CD4-positive, CD25-positive, alpha-beta regulatory T cell (primary cell): ENCODE data around the gene NUDCD3. TPM values are rescaled to one million over a fixed set of nuclear protein-coding genes. Genes with fewer than 3 reads are reported as not detected.

ENCODE experiments used
- ATAC-seq, 2 donors: fragments of 150-1000 bp; cut with Tn5 transposase; one replicate each; pipeline ENCODE4 v1.10.0; 2021; ENCODE audit warnings: low read depth in 2 of 2, moderate number of reproducible peaks in 2 of 2, moderate library complexity in 1 of 2
- DNase-seq, 3 donors: peaks; one replicate each; pipeline versions ENCODE4 v3.0.0 to v3.0.0-alpha.2; 2012 to 2022; ENCODE audit warnings: mixed read lengths in 1 of 3
- H3K27ac ChIP-seq: one replicate; pipeline ENCODE4 v1.7.0; 2013; ENCODE audit warnings: mild to moderate bottlenecking, low read length; ENCODE audit not compliant: insufficient read depth, poor library complexity, severe bottlenecking
- H3K27me3 ChIP-seq: one replicate; pipeline ENCODE4 v1.7.0; 2013; ENCODE audit warnings: low read length; ENCODE audit not compliant: control insufficient read depth, insufficient read depth
- H3K36me3 ChIP-seq: one replicate; pipeline ENCODE4 v1.7.0; 2013; ENCODE audit warnings: mild to moderate bottlenecking, low read length, moderate library complexity; ENCODE audit not compliant: control insufficient read depth, insufficient read depth
- H3K4me1 ChIP-seq: 2 replicates; pipeline ENCODE4 v1.7.0; 2013; ENCODE audit warnings: mild to moderate bottlenecking, low read length; ENCODE audit not compliant: insufficient read depth, control insufficient read depth, poor library complexity, severe bottlenecking
- H3K4me3 ChIP-seq: one replicate; pipeline ENCODE4 v1.7.0; 2013; ENCODE audit warnings: low read depth, mild to moderate bottlenecking, low read length, moderate library complexity
- H3K9me3 ChIP-seq, 2 experiments: 1 replicate in 1 of 2; 2 replicates in 1 of 2; pipeline ENCODE4 v1.7.0; 2013; ENCODE audit warnings: low read length in 2 of 2, mild to moderate bottlenecking in 1 of 2, moderate library complexity in 1 of 2; ENCODE audit not compliant: control insufficient read depth in 2 of 2
- H3K27ac Mint-ChIP-seq, 3 donors: one replicate each; pipeline ENCODE4 v1.8.0; 2020 to 2022; ENCODE audit warnings: mild to moderate bottlenecking in 3 of 3, mixed read lengths in 3 of 3, moderate library complexity in 2 of 3
- H3K27me3 Mint-ChIP-seq: one replicate; pipeline ENCODE4 v1.8.0; 2022; ENCODE audit warnings: mild to moderate bottlenecking, mixed read lengths
- H3K36me3 Mint-ChIP-seq: one replicate; pipeline ENCODE4 v1.8.0; 2020; ENCODE audit warnings: mixed read lengths
- H3K4me1 Mint-ChIP-seq, 4 donors: one replicate each; pipeline ENCODE4 v1.8.0; 2020 to 2022; ENCODE audit warnings: mixed read lengths in 4 of 4, mild to moderate bottlenecking in 1 of 4
- H3K4me3 Mint-ChIP-seq, 4 donors: one replicate each; pipeline ENCODE4 v1.8.0; 2020 to 2022; ENCODE audit warnings: mild to moderate bottlenecking in 4 of 4, mixed read lengths in 4 of 4, moderate library complexity in 3 of 4
- H3K9me3 Mint-ChIP-seq, 7 donors: one replicate each; pipeline ENCODE4 v1.8.0; 2020 to 2022; ENCODE audit warnings: mixed read lengths in 7 of 7, mild to moderate bottlenecking in 3 of 7, moderate library complexity in 2 of 7
- polyA plus RNA-seq, 4 donors: library from polyadenylated mRNA; unstranded; fragments of 300-500 nt; fragmentation: Illumina TruSeq; gene quantifications; one replicate each; pipeline ENCODE4 v1.2.3, GENCODE V29; 2021
- total RNA-seq: library from RNA; stranded (reverse); gene quantifications from one replicate; pipeline ENCODE4 v1.2.3, GENCODE V29; 2022

The NUDCD3 gene
- total and polyA plus RNA-seq, 5 donors from 2014 or later, result 55.6 to 85.6 (median 70.1) TPM

DNA sequence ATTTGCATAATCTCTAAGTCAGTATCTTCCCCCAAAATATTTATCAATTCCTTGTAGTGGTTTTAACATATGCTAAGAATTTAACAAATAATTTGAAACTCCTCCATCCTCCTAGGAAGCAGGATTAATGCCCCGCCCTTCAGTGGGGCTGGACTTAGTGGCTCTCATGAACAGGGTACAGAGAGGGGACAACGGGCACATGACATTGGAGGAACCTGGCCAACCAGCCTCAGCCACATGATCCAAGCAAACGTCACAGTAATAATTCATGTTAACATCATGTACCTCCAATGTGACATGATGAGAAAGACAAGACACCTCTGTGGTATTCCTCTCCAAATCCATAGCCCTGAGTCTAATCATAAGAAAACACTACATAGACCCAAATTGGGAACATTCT, 50.5 kb downstream of the NUDCD3 start:
- peaks cover 0 to 1% of the 10 kb centered on the region in 2 experiments for H3K9me3 ChIP-seq
- no peak for ATAC-seq
- no peaks in the 10 kb centered on the region for H3K27me3 ChIP-seq
- Mint-ChIP-seq H3K27me3 (no peaks in the 10 kb centered on the region), H3K36me3 (peaks cover 23% of the 10 kb centered on the region), H3K4me3 (peak overlapping the region in 2 of 4 donors; percentile 22), H3K4me1 (peaks cover 27 to 81% (median 52%) of the 10 kb centered on the region in 4 donors), H3K27ac (peak overlapping the region in 2 of 3 donors; percentile 33 to 58), H3K9me3 (peaks cover 0 to 1% (median 0%) of the 10 kb centered on the region in 7 donors)
- no peak overlapping the region for H3K4me3 ChIP-seq
- H3K4me1 ChIP-seq, result peaks cover 10% of the 10 kb centered on the region
- H3K27ac ChIP-seq, result no peak overlapping the region
- peaks cover 23% of the 10 kb centered on the region for H3K36me3 ChIP-seq
- DNase-seq, result no peak

DNA sequence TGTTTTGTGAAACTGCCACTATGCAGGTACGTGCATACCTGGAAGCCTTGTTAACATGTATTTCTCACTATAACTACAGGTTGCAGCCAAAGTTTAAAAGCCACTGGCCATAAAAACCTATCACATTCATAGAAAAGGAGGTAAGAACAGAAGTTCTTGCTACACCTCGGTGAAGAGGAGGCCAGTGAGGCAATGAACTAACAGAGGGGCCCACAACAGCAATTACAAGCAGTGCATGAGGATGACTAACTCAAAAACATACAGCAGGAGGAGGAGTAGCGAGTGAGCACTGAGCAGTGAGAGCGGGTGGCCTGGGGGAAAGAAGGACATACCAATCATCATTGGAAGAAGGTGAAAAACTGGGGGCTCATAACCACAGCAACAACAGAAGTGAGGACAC, 51.6 kb downstream of the NUDCD3 start:
- ATAC-seq (no peak), DNase-seq (no peak)
- Mint-ChIP-seq H3K4me1 (peaks cover 27 to 86% (median 54%) of the 10 kb centered on the region in 4 donors), H3K4me3 (peak overlapping the region in 1 of 4 donors; percentile 46), H3K36me3 (peaks cover 21% of the 10 kb centered on the region), H3K27me3 (no peaks in the 10 kb centered on the region), H3K27ac (peak overlapping the region in 2 of 3 donors; percentile 8 to 77), H3K9me3 (no peaks in the 10 kb centered on the region)
- Histone ChIP-seq H3K27me3 (no peaks in the 10 kb centered on the region), H3K36me3 (peaks cover 21% of the 10 kb centered on the region), H3K27ac (no peak overlapping the region), H3K9me3 (no peaks in the 10 kb centered on the region), H3K4me1 (peaks cover 10% of the 10 kb centered on the region), H3K4me3 (no peak overlapping the region)

DNA sequence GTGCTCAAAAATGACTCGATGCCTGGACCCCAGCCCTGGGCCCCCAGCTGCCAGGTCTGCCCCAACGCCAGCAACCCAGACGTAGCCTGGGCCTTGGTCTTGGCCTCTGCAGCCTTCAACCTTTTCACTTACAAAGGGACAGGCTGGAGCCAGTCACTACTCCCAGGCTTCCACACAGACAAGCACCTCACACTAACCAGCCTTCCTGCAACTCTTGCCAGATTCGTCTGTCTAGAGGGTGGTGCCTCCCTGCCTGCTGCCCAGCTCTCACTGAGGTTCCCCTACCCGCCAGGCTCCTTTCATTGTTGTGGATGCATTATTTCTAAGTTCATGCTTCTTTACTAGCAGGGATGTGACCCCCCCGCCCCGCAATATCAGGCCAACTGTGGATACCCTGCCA, 56.3 kb downstream of the NUDCD3 start:
- H3K4me3 Mint-ChIP-seq, result no peak overlapping the region

DNA sequence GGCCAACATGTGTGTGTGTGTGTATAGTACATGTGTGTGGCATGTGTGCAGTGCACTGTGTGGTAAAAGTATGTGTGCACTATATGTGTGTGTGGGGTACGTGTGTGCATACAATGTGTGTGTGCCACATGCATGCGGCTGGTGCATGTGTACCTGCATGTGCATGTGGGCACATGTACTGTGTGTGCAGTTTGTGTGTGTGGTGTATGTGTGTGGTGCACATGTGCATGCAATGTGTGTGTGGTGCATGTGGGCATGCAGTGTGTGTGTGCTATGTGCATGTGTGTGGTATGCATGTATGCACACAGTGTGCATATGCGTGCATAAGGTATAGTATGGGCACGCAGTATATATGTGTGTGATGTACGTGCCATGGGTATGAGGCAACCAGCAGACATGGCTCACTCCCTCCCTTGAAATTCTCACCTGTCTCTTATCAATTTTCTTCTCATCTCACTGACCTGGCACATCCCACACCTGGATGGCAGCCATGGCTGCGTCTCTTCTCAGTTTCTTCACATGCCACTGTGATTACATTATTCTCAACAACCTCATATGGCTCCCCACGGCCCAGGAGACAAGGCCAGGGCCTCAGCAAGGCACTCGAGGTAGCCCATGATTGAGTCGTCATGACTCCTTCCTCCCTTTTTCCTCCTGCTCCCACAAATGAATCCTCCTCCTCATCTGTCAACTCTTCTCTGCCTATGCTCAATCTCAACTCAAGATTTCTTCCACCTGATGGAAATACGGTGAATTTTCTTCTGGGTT, 57.0 kb downstream of the NUDCD3 start:
- no peak overlapping the region for H3K4me3 Mint-ChIP-seq
- H3K4me1 ChIP-seq, result peaks cover 3% of the 10 kb centered on the region

More for the DNA sequence above, 56.3 kb downstream of the NUDCD3 start:
- Histone ChIP-seq H3K4me3 (no peak overlapping the region), H3K9me3 (no peaks in the 10 kb centered on the region), H3K27ac (no peak overlapping the region), H3K4me1 (peaks cover 3% of the 10 kb centered on the region), H3K27me3 (no peaks in the 10 kb centered on the region), H3K36me3 (peaks cover 26% of the 10 kb centered on the region)
- ATAC-seq, result no peak
- Mint-ChIP-seq H3K27ac (peak overlapping the region in 1 of 3 donors; percentile 57), H3K36me3 (peaks cover 22% of the 10 kb centered on the region), H3K9me3 (no peaks in the 10 kb centered on the region), H3K27me3 (no peaks in the 10 kb centered on the region), H3K4me1 (peaks cover 10 to 79% (median 45%) of the 10 kb centered on the region in 4 donors)
- DNase-seq, result no peak

DNA sequence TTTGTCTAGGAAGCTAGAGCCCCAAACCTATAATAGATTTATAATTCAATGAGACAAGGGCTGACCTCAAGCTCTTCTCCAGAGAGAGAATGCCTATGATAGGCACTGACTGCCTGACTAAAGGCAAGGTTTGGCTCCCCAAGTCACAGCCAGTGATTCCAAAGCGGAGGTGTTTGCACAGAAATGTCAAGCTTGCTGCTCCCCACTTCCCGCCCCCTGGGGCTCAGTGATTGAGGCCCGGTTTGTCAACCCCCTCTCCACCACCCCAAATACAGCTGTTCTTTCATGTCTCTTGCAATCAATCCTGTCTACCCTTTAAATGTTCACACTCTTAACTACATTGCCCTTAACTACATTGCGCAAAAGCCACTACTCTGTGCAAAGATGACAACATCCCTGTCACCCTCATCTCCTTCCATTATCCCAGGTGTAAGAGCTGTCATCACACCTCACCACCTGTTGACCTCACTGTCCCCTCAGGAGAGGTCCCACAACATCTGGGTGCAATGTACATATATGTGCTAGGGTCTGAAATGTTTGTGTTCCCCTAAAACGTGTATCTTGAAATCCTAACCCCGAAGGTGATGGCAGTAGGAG, 58.0 kb downstream of the NUDCD3 start:
- no peaks in the 10 kb centered on the region for H3K9me3 Mint-ChIP-seq
- H3K9me3 ChIP-seq, result no peaks in the 10 kb centered on the region
- no peaks in the 10 kb centered on the region for H3K4me1 ChIP-seq
- H3K4me1 Mint-ChIP-seq, result peaks cover 10 to 74% (median 42%) of the 10 kb centered on the region in 4 donors
- peaks cover 27% of the 10 kb centered on the region for H3K36me3 Mint-ChIP-seq
- no peaks in the 10 kb centered on the region for H3K27me3 ChIP-seq
- H3K4me3 ChIP-seq, result no peak overlapping the region
- no peak overlapping the region for H3K4me3 Mint-ChIP-seq
- no peak for ATAC-seq
- H3K27ac ChIP-seq, result no peak overlapping the region
- H3K27me3 Mint-ChIP-seq, result no peaks in the 10 kb centered on the region
- peaks cover 29% of the 10 kb centered on the region for H3K36me3 ChIP-seq
- DNase-seq, result no peak
- peak overlapping the region in 2 of 3 donors; percentile 16 to 25 for H3K27ac Mint-ChIP-seq

More for the DNA sequence above, 57.0 kb downstream of the NUDCD3 start:
- no peak for ATAC-seq
- no peak for DNase-seq
- no peaks in the 10 kb centered on the region for H3K27me3 Mint-ChIP-seq
- H3K4me1 Mint-ChIP-seq, result peaks cover 10 to 77% (median 46%) of the 10 kb centered on the region in 4 donors
- Histone ChIP-seq H3K4me3 (no peak overlapping the region), H3K9me3 (no peaks in the 10 kb centered on the region), H3K36me3 (peaks cover 25% of the 10 kb centered on the region), H3K27ac (no peak overlapping the region), H3K27me3 (no peaks in the 10 kb centered on the region)
- H3K36me3 Mint-ChIP-seq, result peaks cover 28% of the 10 kb centered on the region
- H3K9me3 Mint-ChIP-seq, result no peaks in the 10 kb centered on the region
- H3K27ac Mint-ChIP-seq, result peak overlapping the region; percentile 12 to 57 (median 27)

DNA sequence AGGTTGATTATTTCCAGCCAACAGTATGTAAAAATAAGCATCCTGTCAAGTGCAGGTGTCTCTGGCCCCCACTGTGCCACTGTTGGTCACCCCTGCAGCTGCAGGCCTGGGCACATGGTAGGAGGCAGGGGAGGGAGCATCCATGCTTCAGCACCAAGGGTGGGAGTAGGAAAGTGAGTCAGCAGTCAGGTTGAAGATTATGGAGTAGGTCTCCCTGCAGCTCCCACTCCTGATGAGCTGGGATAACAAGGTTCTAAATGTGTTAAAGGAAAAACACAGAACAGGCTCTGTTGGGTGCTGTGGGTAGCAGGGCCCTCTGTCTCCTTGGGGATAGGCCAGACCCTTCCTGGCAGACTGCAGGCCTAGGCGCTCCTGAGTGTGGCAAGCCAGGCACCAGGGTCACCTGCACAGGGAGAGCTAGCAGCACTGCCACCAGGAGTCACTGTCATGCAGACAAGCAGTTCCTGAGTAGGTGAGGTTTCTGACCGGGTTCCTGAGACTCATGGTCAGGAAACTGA, 59.3 kb downstream of the NUDCD3 start:
- Mint-ChIP-seq H3K27ac (peak overlapping the region; percentile 29 to 84 (median 55)), H3K4me3 (no peak overlapping the region), H3K36me3 (peaks cover 31% of the 10 kb centered on the region), H3K4me1 (peaks cover 4 to 62% (median 35%) of the 10 kb centered on the region in 4 donors), H3K9me3 (peaks cover 0 to 1% (median 0%) of the 10 kb centered on the region in 7 donors), H3K27me3 (no peaks in the 10 kb centered on the region)
- ATAC-seq (no peak), DNase-seq (peak in 1 of 3 donors; percentile 20)
- H3K4me3 ChIP-seq, result no peak overlapping the region
- H3K27ac ChIP-seq, result no peak overlapping the region
- no peaks in the 10 kb centered on the region for H3K4me1 ChIP-seq
- no peaks in the 10 kb centered on the region for H3K27me3 ChIP-seq
- peaks cover 40% of the 10 kb centered on the region for H3K36me3 ChIP-seq
- no peaks in the 10 kb centered on the region for H3K9me3 ChIP-seq

DNA sequence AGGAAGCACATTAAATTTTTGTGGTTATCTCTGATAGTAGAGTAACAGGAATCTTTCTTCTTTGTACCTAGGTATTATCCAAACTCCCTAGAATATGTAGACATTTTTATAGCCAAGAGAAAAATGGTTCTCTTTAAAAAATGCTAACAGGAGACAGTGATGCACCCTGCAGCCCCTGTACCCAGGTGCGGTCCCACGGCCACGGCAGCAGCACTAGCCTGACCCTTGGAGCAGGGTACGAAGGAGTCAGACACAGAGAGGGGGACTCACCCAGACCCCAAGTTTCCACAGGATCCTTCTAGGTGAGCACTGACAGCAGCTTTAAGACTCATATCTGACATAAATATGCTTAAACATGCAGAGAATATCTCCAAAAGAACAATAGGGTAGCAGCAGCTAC, 60.4 kb downstream of the NUDCD3 start:
- Histone ChIP-seq H3K27me3 (no peaks in the 10 kb centered on the region), H3K36me3 (peaks cover 45% of the 10 kb centered on the region)
- no peaks in the 10 kb centered on the region for H3K27me3 Mint-ChIP-seq

More for the DNA sequence above, 60.4 kb downstream of the NUDCD3 start:
- H3K9me3 ChIP-seq, result no peaks in the 10 kb centered on the region
- Mint-ChIP-seq H3K36me3 (peaks cover 40% of the 10 kb centered on the region), H3K4me3 (no peak overlapping the region), H3K9me3 (peaks cover 0 to 1% (median 0%) of the 10 kb centered on the region in 7 donors), H3K4me1 (peaks cover 0 to 52% (median 27%) of the 10 kb centered on the region in 4 donors), H3K27ac (no peak overlapping the region)
- ATAC-seq (no peak), DNase-seq (no peak)
- no peaks in the 10 kb centered on the region for H3K4me1 ChIP-seq
- no peak overlapping the region for H3K27ac ChIP-seq
- H3K4me3 ChIP-seq, result no peak overlapping the region
